Thyroid gland (tissue), 4 donors: ENCODE measurements around the gene GPANK1.

ENCODE experiments used
- POLR2A ChIP-seq, 2 donors: fragments of 450-650 bp; IDR thresholded peaks; one replicate each; pipeline ENCODE4 v1.6.1; 2017; ENCODE audit warnings: antibody characterized with exemption in 2 of 2, mild to moderate bottlenecking in 2 of 2, moderate library complexity in 1 of 2
- TF ChIP-seq, protein P1 (sequence below), 6 experiments: fragments of 200-600 bp in 3 of 6; fragments of 450-650 bp in 3 of 6; sonication (generic) in 3 of 6; IDR thresholded peaks; one replicate each; pipeline ENCODE4 v1.5.1; 2016 to 2019; ENCODE audit warnings: antibody characterized with exemption in 6 of 6, mild to moderate bottlenecking in 2 of 6, inconsistent platforms in 1 of 6, moderate library complexity in 1 of 6

DNA sequence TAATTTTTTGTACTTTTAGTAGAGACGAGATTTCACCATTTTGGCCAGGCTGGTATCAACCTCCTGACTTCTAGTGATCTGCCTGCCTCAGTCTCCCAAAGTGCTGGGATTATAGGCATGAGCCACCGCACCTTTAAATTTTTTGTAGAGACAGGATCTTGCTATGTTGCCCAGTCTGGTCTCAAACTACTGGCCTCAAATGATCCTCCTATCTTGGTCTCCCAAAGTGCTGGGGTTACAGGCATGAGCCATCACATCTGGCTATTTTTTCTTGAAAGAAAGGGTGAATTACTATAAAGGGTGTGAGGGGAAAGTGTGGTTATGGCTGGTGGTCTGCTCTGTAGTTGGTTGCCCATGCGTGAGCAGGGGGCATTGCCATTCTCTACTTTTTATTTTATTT lies 43.4 kb upstream of the GPANK1 start:
- TF ChIP-seq, protein P1, sequence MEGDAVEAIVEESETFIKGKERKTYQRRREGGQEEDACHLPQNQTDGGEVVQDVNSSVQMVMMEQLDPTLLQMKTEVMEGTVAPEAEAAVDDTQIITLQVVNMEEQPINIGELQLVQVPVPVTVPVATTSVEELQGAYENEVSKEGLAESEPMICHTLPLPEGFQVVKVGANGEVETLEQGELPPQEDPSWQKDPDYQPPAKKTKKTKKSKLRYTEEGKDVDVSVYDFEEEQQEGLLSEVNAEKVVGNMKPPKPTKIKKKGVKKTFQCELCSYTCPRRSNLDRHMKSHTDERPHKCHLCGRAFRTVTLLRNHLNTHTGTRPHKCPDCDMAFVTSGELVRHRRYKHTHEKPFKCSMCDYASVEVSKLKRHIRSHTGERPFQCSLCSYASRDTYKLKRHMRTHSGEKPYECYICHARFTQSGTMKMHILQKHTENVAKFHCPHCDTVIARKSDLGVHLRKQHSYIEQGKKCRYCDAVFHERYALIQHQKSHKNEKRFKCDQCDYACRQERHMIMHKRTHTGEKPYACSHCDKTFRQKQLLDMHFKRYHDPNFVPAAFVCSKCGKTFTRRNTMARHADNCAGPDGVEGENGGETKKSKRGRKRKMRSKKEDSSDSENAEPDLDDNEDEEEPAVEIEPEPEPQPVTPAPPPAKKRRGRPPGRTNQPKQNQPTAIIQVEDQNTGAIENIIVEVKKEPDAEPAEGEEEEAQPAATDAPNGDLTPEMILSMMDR (IDR thresholded peaks at IDR 0.05), result no peak
- no peak for TF ChIP-seq POLR2A (IDR thresholded peaks at IDR 0.05)
